H1 (cell line): ENCODE data around the gene TCF4. TPM values are rescaled to one million over a fixed set of nuclear protein-coding genes. Genes with fewer than 3 reads are reported as not detected.

Experiments
- CTCF ChIA-PET: fragments of 300-600 bp; sonication (Branson Sonifier 250); formaldehyde crosslinking; loops from one replicate; lab custom pipeline; 2021; ENCODE audit not compliant: partially characterized antibody; lab: Charles Lee
- POLR2A ChIA-PET: fragments of 300-600 bp; sonication (Branson Sonifier 250); formaldehyde crosslinking; loops from one replicate; lab custom pipeline; 2021; ENCODE audit warnings: inconsistent platforms; ENCODE audit not compliant: partially characterized antibody; lab: Charles Lee
- DNase-seq, 2 experiments: peaks; one replicate each; pipeline versions ENCODE4 v3.0.0 to v3.0.0-alpha.2; 2010 to 2022; ENCODE audit warnings: low spot score in 2 of 2, low read depth in 1 of 2, mixed read lengths in 1 of 2
- FAIRE-seq: peaks from 2 replicates; lab custom pipeline; 2011; peaks lifted over from hg19 to GRCh38; lab: Jason Lieb, UNC
- H2AFZ ChIP-seq: 2 replicates; pipeline ENCODE4 v1.8.1; 2012; ENCODE audit warnings: low read length, inconsistent platforms
- H2AK5ac ChIP-seq: 2 replicates; pipeline ENCODE4 v1.6.1; 2013; ENCODE audit warnings: low read depth, low read length
- H2BK120ac ChIP-seq: replicated peaks from 2 replicates; pipeline ENCODE3; 2013; ENCODE audit warnings: low read depth, low read length, inconsistent platforms
- H2BK12ac ChIP-seq: 2 replicates; pipeline ENCODE4 v1.6.1; 2013; ENCODE audit warnings: low read depth, low read length
- H2BK15ac ChIP-seq: 2 replicates; pipeline ENCODE4 v1.6.1; 2013; ENCODE audit warnings: low read length
- H2BK20ac ChIP-seq: 2 replicates; pipeline ENCODE4 v1.6.1; 2013; ENCODE audit warnings: low read length
- H2BK5ac ChIP-seq: 2 replicates; pipeline ENCODE4 v1.6.1; 2013; ENCODE audit warnings: low read depth, low read length
- H3K14ac ChIP-seq: 2 replicates; pipeline ENCODE4 v1.6.1; 2013; ENCODE audit warnings: inconsistent platforms; ENCODE audit not compliant: insufficient read length
- H3K18ac ChIP-seq: 2 replicates; pipeline ENCODE4 v1.6.1; 2013; ENCODE audit warnings: low read length; ENCODE audit errors: extremely low read depth
- H3K23ac ChIP-seq: 2 replicates; pipeline ENCODE4 v1.6.1; 2013; ENCODE audit warnings: inconsistent platforms; ENCODE audit not compliant: insufficient read length
- H3K23me2 ChIP-seq: 2 replicates; pipeline ENCODE4 v1.6.1; 2013; ENCODE audit warnings: low read depth, low read length
- H3K27ac ChIP-seq: 2 replicates; pipeline ENCODE4 v1.6.1; 2011; ENCODE audit warnings: low read depth, low read length, inconsistent platforms
- H3K27me3 ChIP-seq, 4 experiments: replicated peaks in 1 of 4; 1 replicate in 1 of 4; 2 replicates in 3 of 4; pipeline versions ENCODE4 v1.6.1 to v1.8.1; 2011 to 2013; ENCODE audit warnings: low read length in 3 of 4, mild to moderate bottlenecking in 3 of 4, inconsistent platforms in 2 of 4, mixed read lengths in 2 of 4, moderate library complexity in 1 of 4; ENCODE audit not compliant: control insufficient read depth in 3 of 4, insufficient read depth in 3 of 4; ENCODE audit errors: extremely low read depth in 1 of 4
- H3K36me3 ChIP-seq, 4 experiments: 2 replicates each; pipeline versions ENCODE4 v1.6.1 to v1.8.1; 2011 to 2013; ENCODE audit warnings: mild to moderate bottlenecking in 4 of 4, low read length in 3 of 4, moderate library complexity in 2 of 4, control low read depth in 1 of 4, inconsistent platforms in 1 of 4; ENCODE audit not compliant: insufficient read depth in 4 of 4, control insufficient read depth in 2 of 4
- H3K4ac ChIP-seq: replicated peaks from 2 replicates; pipeline ENCODE3; 2013; ENCODE audit warnings: low read length, low read depth, mixed read lengths, inconsistent platforms; ENCODE audit not compliant: insufficient read length
- H3K4me1 ChIP-seq, 4 experiments: replicated peaks in 1 of 4; 1 replicate in 1 of 4; 2 replicates in 3 of 4; pipeline versions ENCODE4 v1.6.1 to v1.8.1; 2011 to 2013; ENCODE audit warnings: low read length in 3 of 4, inconsistent platforms in 2 of 4, mixed read lengths in 1 of 4; ENCODE audit not compliant: insufficient read depth in 4 of 4, control insufficient read depth in 3 of 4
- H3K4me2 ChIP-seq, 2 experiments: 2 replicates each; pipeline versions ENCODE4 v1.6.1 to v1.8.1; 2011 to 2013; ENCODE audit warnings: low read depth in 2 of 2, low read length in 2 of 2, control low read depth in 1 of 2, inconsistent platforms in 1 of 2, mild to moderate bottlenecking in 1 of 2; ENCODE audit not compliant: insufficient read depth in 1 of 2
- H3K4me3 ChIP-seq, 4 experiments: fragments of 200-600, 300-600 bp in 1 of 4; sonication (generic), shearing (Covaris generic), sonication (Bioruptor Twin) in 1 of 4; 2 replicates each; pipeline versions ENCODE4 v1.5.1 to v1.8.1; 2011 to 2016; ENCODE audit warnings: low read length in 4 of 4, low read depth in 3 of 4, control low read depth in 2 of 4, inconsistent platforms in 2 of 4, mild to moderate bottlenecking in 2 of 4, mixed read lengths in 1 of 4, moderate library complexity in 1 of 4; ENCODE audit not compliant: insufficient read depth in 2 of 4; ENCODE audit errors: extremely low read depth in 1 of 4
- H3K56ac ChIP-seq: replicated peaks from 2 replicates; pipeline ENCODE3; 2013; ENCODE audit warnings: low read depth, mild to moderate bottlenecking, mixed read lengths, low read length, inconsistent platforms; ENCODE audit not compliant: insufficient read length
- H3K79me1 ChIP-seq: 2 replicates; pipeline ENCODE4 v1.6.1; 2013; ENCODE audit warnings: low read depth, low read length, control low read depth
- H3K79me2 ChIP-seq, 2 experiments: 2 replicates each; pipeline versions ENCODE4 v1.6.1 to v1.8.1; 2012 to 2013; ENCODE audit warnings: low read length in 2 of 2, mild to moderate bottlenecking in 2 of 2, inconsistent platforms in 1 of 2; ENCODE audit not compliant: insufficient read depth in 2 of 2, control insufficient read depth in 1 of 2
- H3K9ac ChIP-seq, 4 experiments: replicated peaks in 1 of 4; 1 replicate in 1 of 4; 2 replicates in 3 of 4; pipeline versions ENCODE4 v1.6.1 to v1.8.1; 2011 to 2013; ENCODE audit warnings: low read depth in 3 of 4, low read length in 3 of 4, control low read depth in 2 of 4, mild to moderate bottlenecking in 2 of 4, moderate library complexity in 2 of 4, inconsistent platforms in 1 of 4; ENCODE audit errors: extremely low read depth in 1 of 4
- H3K9me3 ChIP-seq, 2 experiments: 2 replicates each; pipeline versions ENCODE4 v1.6.1 to v1.8.1; 2012 to 2013; ENCODE audit warnings: mild to moderate bottlenecking in 2 of 2, moderate library complexity in 2 of 2, control low read depth in 1 of 2, inconsistent platforms in 1 of 2, low read depth in 1 of 2, low read length in 1 of 2, mixed read lengths in 1 of 2; ENCODE audit not compliant: insufficient read depth in 2 of 2
- H4K20me1 ChIP-seq, 2 experiments: replicated peaks in 1 of 2; 2 replicates each; pipeline versions ENCODE3 to v1.8.1; 2011 to 2013; ENCODE audit warnings: inconsistent platforms in 2 of 2, low read length in 2 of 2, mild to moderate bottlenecking in 1 of 2; ENCODE audit not compliant: insufficient read depth in 2 of 2, control insufficient read depth in 1 of 2
- H4K5ac ChIP-seq: 2 replicates; pipeline ENCODE4 v1.6.1; 2013; ENCODE audit warnings: low read length, low read depth, mixed read lengths, inconsistent platforms; ENCODE audit not compliant: insufficient read length
- H4K8ac ChIP-seq: 2 replicates; pipeline ENCODE4 v1.8.0; 2013; ENCODE audit warnings: mild to moderate bottlenecking, moderate library complexity, low read length, inconsistent platforms; ENCODE audit not compliant: insufficient read depth; ENCODE audit errors: extremely low read depth
- H4K91ac ChIP-seq: replicated peaks from 2 replicates; pipeline ENCODE3; 2013; ENCODE audit warnings: low read length, mixed read lengths, inconsistent platforms; ENCODE audit not compliant: insufficient read length
- ATF3 ChIP-seq: IDR thresholded peaks from 2 replicates; pipeline ENCODE4 v1.6.1; 2011; ENCODE audit warnings: low read depth, mild to moderate bottlenecking, low read length; ENCODE audit not compliant: insufficient read depth
- CBX8 ChIP-seq: fragments of 300-800, 300-1000 bp; sonication (generic); IDR thresholded peaks from 2 replicates; pipeline ENCODE4 v1.7.1; 2016; ENCODE audit warnings: low read depth, low read length, borderline replicate concordance
- CEBPB ChIP-seq: IDR thresholded peaks from 2 replicates; pipeline ENCODE4 v1.6.1; 2012; ENCODE audit warnings: low read depth, low read length
- CHD2 ChIP-seq: IDR thresholded peaks from 2 replicates; pipeline ENCODE4 v1.6.1; 2012; ENCODE audit warnings: low read length, improper control_type of control experiment
- CTCF ChIP-seq, 3 experiments: IDR thresholded peaks; 1 replicate in 2 of 3; 2 replicates in 1 of 3; pipeline versions ENCODE4 v1.5.1 to v1.6.1; 2011; ENCODE audit warnings: low read length in 3 of 3, mild to moderate bottlenecking in 3 of 3, inconsistent platforms in 2 of 3, low read depth in 1 of 3, moderate library complexity in 1 of 3; ENCODE audit not compliant: insufficient read depth in 1 of 3; ENCODE audit errors: control extremely low read depth in 1 of 3
- FOSL1 ChIP-seq: IDR thresholded peaks from 2 replicates; pipeline ENCODE4 v1.6.1; 2011; ENCODE audit warnings: mild to moderate bottlenecking, low read depth, low read length, moderate library complexity; ENCODE audit not compliant: insufficient read depth
- MAFK ChIP-seq: IDR thresholded peaks from 2 replicates; pipeline ENCODE4 v1.6.1; 2012; ENCODE audit warnings: low read depth, mild to moderate bottlenecking, improper control_type of control experiment, low read length
- NRF1 ChIP-seq: IDR thresholded peaks from 2 replicates; pipeline ENCODE4 v1.6.1; 2011; ENCODE audit warnings: mild to moderate bottlenecking, low read depth, low read length, improper control_type of control experiment
- RFX5 ChIP-seq: IDR thresholded peaks from 2 replicates; pipeline ENCODE4 v1.6.1; 2011; ENCODE audit warnings: low read depth, low read length, improper control_type of control experiment, borderline replicate concordance
- SRF ChIP-seq: IDR thresholded peaks from 2 replicates; pipeline ENCODE4 v1.6.1; 2011; ENCODE audit warnings: mild to moderate bottlenecking, low read depth, low read length, moderate library complexity
- TAF1 ChIP-seq: IDR thresholded peaks from 2 replicates; pipeline ENCODE4 v1.6.1; 2011; ENCODE audit warnings: mild to moderate bottlenecking, low read depth, low read length
- TEAD4 ChIP-seq: IDR thresholded peaks from 2 replicates; pipeline ENCODE4 v1.6.1; 2012; ENCODE audit warnings: low read depth, low read length, inconsistent platforms, mixed read lengths
- WGBS, 2 experiments: shearing (Covaris generic) in 1 of 2; methylation state at CpG; one replicate each; pipeline versions ENCODE4 v1.1.6 to v1.1.7; 2013 to 2015; ENCODE audit warnings: low lambda C conversion rate in 2 of 2, mixed read lengths in 2 of 2, inconsistent platforms in 1 of 2, low coverage in 1 of 2, missing lambda C conversion rate in 1 of 2; ENCODE audit not compliant: insufficient replicate concordance in 2 of 2, insufficient coverage in 1 of 2, insufficient read length in 1 of 2; ENCODE audit errors: extremely low coverage in 1 of 2, missing lambda C conversion rate in 1 of 2; 5-methylcytosine and 5-hydroxymethylcytosine counted together
- polyA plus RNA-seq, 7 experiments: library from polyadenylated mRNA; depleted of rRNA in 3 of 7; stranded (reverse) in 5 of 7; unstranded in 2 of 7; fragments of >200 nt in 5 of 7; fragments of 200-250 nt in 2 of 7; gene quantifications; 1 replicate in 5 of 7; 2 replicates in 1 of 7; 4 replicates in 1 of 7; pipeline versions ENCODE4 v1.2.1 to v1.2.3, GENCODE V29; 2011 to 2013; ENCODE audit warnings: missing spikeins in 2 of 7, mixed read lengths in 2 of 7
- total RNA-seq: library from RNA; stranded (reverse); fragmentation: NEBNext Ultra II Directional; extraction: Animal tissue kit (Norgen Biotek cat#: 25700); gene quantifications from 2 replicates; pipeline ENCODE4 v1.2.1, GENCODE V29; 2021

The TCF4 gene
- total and polyA plus RNA-seq, 2 of the 8 experiments (the other 6 are each of a cell fraction or from before 2014, with no cell fraction given), result 59.3 to 118 TPM

GRCh38 chr18:55219823-55220222, 368.2 kb downstream of the TCF4 start:
- no peak overlapping the region for H3K14ac ChIP-seq
- no peak overlapping the region for H3K18ac ChIP-seq
- H2BK5ac ChIP-seq, result no peak overlapping the region
- no peak overlapping the region for H3K9ac ChIP-seq
- H4K91ac ChIP-seq, result no peak overlapping the region
- no peaks in the 10 kb centered on the region for H3K9me3 ChIP-seq
- peaks cover 0 to 6% (median 5%) of the 10 kb centered on the region in 4 experiments; a peak in 4 of 7 replicates for H3K4me1 ChIP-seq
- no peaks in the 10 kb centered on the region for H4K20me1 ChIP-seq
- H3K56ac ChIP-seq, result no peak overlapping the region
- H2BK20ac ChIP-seq, result no peak overlapping the region
- H2BK120ac ChIP-seq, result no peak overlapping the region
- no peak overlapping the region for H2AFZ ChIP-seq
- H3K4me2 ChIP-seq, result no peak overlapping the region
- no peaks in the 10 kb centered on the region for H3K79me1 ChIP-seq
- WGBS, 2 experiments, result 91% methylated on average over 3 of the region's 3 CpGs; no CpG with 5 or more reads in 1 of the 2 experiments
- H3K4ac ChIP-seq, result no peak overlapping the region
- H3K79me2 ChIP-seq, result no peaks in the 10 kb centered on the region
- H3K4me3 ChIP-seq, result no peak overlapping the region
- CTCF ChIA-PET, result interaction anchor here (2.2 kb wide), 1 partner anchor 14 kb away, joined by 5 read pairs; no protein-coding TSS in a partner anchor
- H2AK5ac ChIP-seq, result no peak overlapping the region
- H2BK12ac ChIP-seq, result no peak overlapping the region
- no peak overlapping the region for H4K8ac ChIP-seq
- H3K23me2 ChIP-seq, result no peaks in the 10 kb centered on the region
- H4K5ac ChIP-seq, result no peak overlapping the region
- no peak overlapping the region for H3K27ac ChIP-seq
- H3K36me3 ChIP-seq, result no peaks in the 10 kb centered on the region
- DNase-seq, result no peak
- no peak overlapping the region for H2BK15ac ChIP-seq
- no peaks in the 10 kb centered on the region for H3K27me3 ChIP-seq
- POLR2A ChIA-PET, result no interaction called here
- no peak for FAIRE-seq
- H3K23ac ChIP-seq, result no peak overlapping the region
- no peak for TF ChIP-seq TAF1
- no peak for TF ChIP-seq MAFK
- no peak for TF ChIP-seq FOSL1
- TF ChIP-seq NRF1, result no peak
- no peak for TF ChIP-seq CTCF (IDR thresholded peaks at IDR 0.05; ENCODE audit: control extremely low read depth in 1 of 3, insufficient read depth in 1 of 3, low read depth in 1 of 3, low read length in 3 of 3)
- no peak for TF ChIP-seq ATF3
- no peak for TF ChIP-seq CBX8
- TF ChIP-seq CHD2, result no peak
- TF ChIP-seq RFX5, result no peak
- TF ChIP-seq CEBPB, result no peak
- no peak for TF ChIP-seq SRF
- TF ChIP-seq TEAD4, result no peak
